OCI-LY3 (cell line): ENCODE measurements around the gene SEMA4A.

Experiments
- H2AFZ ChIP-seq: fragments of 200-600, 300-600 bp; shearing (Covaris generic); 2 replicates; pipeline ENCODE4 v1.6.0; 2014; ENCODE audit warnings: antibody characterized with exemption, low read depth, low read length
- H3K27ac ChIP-seq: fragments of 200-600, 300-600 bp; sonication (generic); 2 replicates; pipeline ENCODE4 v1.5.1; 2014; ENCODE audit warnings: mild to moderate bottlenecking, low read length, moderate library complexity, mixed read lengths
- H3K27me3 ChIP-seq: fragments of 200-600, 300-600 bp; sonication (generic); 2 replicates; pipeline ENCODE4 v1.6.1; 2014; ENCODE audit warnings: low read depth, low read length, mixed read lengths
- H3K36me3 ChIP-seq: fragments of 200-600, 300-600 bp; sonication (generic); replicated peaks from 2 replicates; pipeline ENCODE3; 2014; ENCODE audit warnings: low read depth, low read length, mixed read lengths
- H3K4me1 ChIP-seq: fragments of 300-600, 200-600 bp; sonication (generic); 2 replicates; pipeline ENCODE4 v1.6.1; 2014; ENCODE audit warnings: low read length, mixed read lengths
- H3K4me2 ChIP-seq: fragments of 200-600, 300-600 bp; sonication (generic); 2 replicates; pipeline ENCODE4 v1.6.1; 2014; ENCODE audit warnings: low read length, mixed read lengths
- H3K4me3 ChIP-seq: fragments of 300-600, 200-600 bp; sonication (generic); 2 replicates; pipeline ENCODE4 v1.5.1; 2014; ENCODE audit warnings: antibody characterized with exemption, mild to moderate bottlenecking, low read length, moderate library complexity
- H3K79me2 ChIP-seq: fragments of 300-600, 200-600 bp; shearing (Covaris generic); 2 replicates; pipeline ENCODE4 v1.6.1; 2014; ENCODE audit warnings: mild to moderate bottlenecking, low read length, mixed read lengths
- H3K9ac ChIP-seq: fragments of 300-600, 200-600 bp; shearing (Covaris generic); 2 replicates; pipeline ENCODE4 v1.6.0; 2014; ENCODE audit warnings: mild to moderate bottlenecking, low read length, moderate library complexity
- H3K9me3 ChIP-seq: fragments of 200-600, 300-600 bp; shearing (Covaris generic); 2 replicates; pipeline ENCODE4 v1.6.1; 2014; ENCODE audit warnings: low read length, mixed read lengths; ENCODE audit not compliant: insufficient read depth
- H4K20me1 ChIP-seq: fragments of 200-600, 300-600 bp; sonication (generic); 2 replicates; pipeline ENCODE4 v1.6.1; 2016; ENCODE audit warnings: low read length, mixed read lengths; ENCODE audit not compliant: insufficient read depth
- CTCF ChIP-seq: fragments of 200-600, 300-600 bp; sonication (generic); IDR thresholded peaks from 2 replicates; pipeline ENCODE4 v1.5.1; 2014; ENCODE audit warnings: antibody characterized with exemption, low read length, low read depth
- EZH2phosphoT487 ChIP-seq: fragments of 200-600 bp; shearing (Covaris generic); IDR thresholded peaks from 2 replicates; pipeline ENCODE4 v1.6.1; 2018; ENCODE audit warnings: antibody characterized with exemption, mixed run types, low read depth

SEMA4A gene

GRCh38 chr1:156122086-156122485 is 31.3 kb upstream of the SEMA4A start:
- H3K4me1 ChIP-seq: peaks cover 56% of the 10 kb centered on the region
- H3K27ac ChIP-seq: no peak overlapping the region
- TF ChIP-seq EZH2phosphoT487 (no peak), CTCF (no peak)
- H3K9ac ChIP-seq: no peak overlapping the region
- H3K4me2 ChIP-seq: no peak overlapping the region
- H3K79me2 ChIP-seq: no peaks in the 10 kb centered on the region
- H2AFZ ChIP-seq: no peak overlapping the region
- H3K36me3 ChIP-seq: no peaks in the 10 kb centered on the region
- H3K9me3 ChIP-seq: no peaks in the 10 kb centered on the region
- H3K27me3 ChIP-seq: peaks cover 36% of the 10 kb centered on the region
- no peak overlapping the region for H3K4me3 ChIP-seq
- peaks cover 2% of the 10 kb centered on the region; the same call in 1 of the 2 replicates for H4K20me1 ChIP-seq

- Histone ChIP-seq H3K9me3 (no peaks in the 10 kb centered on the region), H3K27me3 (peaks cover 37% of the 10 kb centered on the region), H3K27ac (no peak overlapping the region), H3K9ac (no peak overlapping the region), H3K4me2 (no peak overlapping the region), H4K20me1 (peaks cover 2% of the 10 kb centered on the region; the same call in 1 of the 2 replicates), H3K36me3 (no peaks in the 10 kb centered on the region), H3K4me3 (no peak overlapping the region), H2AFZ (no peak overlapping the region), H3K4me1 (peaks cover 63% of the 10 kb centered on the region), H3K79me2 (no peaks in the 10 kb centered on the region)
- TF ChIP-seq EZH2phosphoT487 (no peak), CTCF (0 out of 2 replicates have a peak, but pooled peaks have one; percentile 25)
These were observed 30.6 kb upstream of the SEMA4A start for GRCh38 chr1:156122519-156123355.

- Histone ChIP-seq H3K4me2 (peak overlapping the region; percentile 15), H3K27me3 (peaks cover 43% of the 10 kb centered on the region), H3K27ac (no peak overlapping the region), H2AFZ (no peak overlapping the region; the same call in 1 of the 2 replicates), H3K9ac (no peak overlapping the region), H3K79me2 (no peaks in the 10 kb centered on the region), H3K4me1 (peaks cover 71% of the 10 kb centered on the region), H4K20me1 (peaks cover 2% of the 10 kb centered on the region; the same call in 1 of the 2 replicates), H3K36me3 (no peaks in the 10 kb centered on the region), H3K9me3 (no peaks in the 10 kb centered on the region), H3K4me3 (no peak overlapping the region)
- no peak for TF ChIP-seq EZH2phosphoT487
- TF ChIP-seq CTCF: peak; percentile 29
These were observed 29.8 kb upstream of the SEMA4A start for GRCh38 chr1:156123356-156124196.
